ENCODE data around the gene ZC2HC1C.

ZC2HC1C gene

DNA sequence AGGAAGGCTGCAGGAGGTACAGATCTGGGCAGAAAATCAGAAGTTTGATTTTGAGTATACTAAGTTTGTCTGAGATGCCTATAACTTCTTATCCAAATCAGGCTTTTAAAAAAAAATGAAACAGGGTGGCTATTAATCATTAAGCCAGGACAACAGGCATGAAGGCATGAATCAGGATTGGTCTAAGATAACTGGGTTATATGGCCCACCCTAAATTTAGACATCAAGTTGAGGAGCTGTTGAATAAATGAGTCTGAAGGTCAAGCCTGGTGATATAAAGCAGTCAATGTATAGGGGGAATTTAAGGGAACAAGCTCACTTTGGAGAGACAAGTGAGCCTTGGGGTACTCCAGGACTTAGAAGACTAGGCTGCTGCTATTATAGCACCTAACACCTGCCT is 28.8 kb downstream of the ZC2HC1C start:
- no peak for TF ChIP-seq POLR2A (IDR thresholded peaks at IDR 0.05; ENCODE audit: extremely low read depth, insufficient read length)
- TF ChIP-seq, protein P1, sequence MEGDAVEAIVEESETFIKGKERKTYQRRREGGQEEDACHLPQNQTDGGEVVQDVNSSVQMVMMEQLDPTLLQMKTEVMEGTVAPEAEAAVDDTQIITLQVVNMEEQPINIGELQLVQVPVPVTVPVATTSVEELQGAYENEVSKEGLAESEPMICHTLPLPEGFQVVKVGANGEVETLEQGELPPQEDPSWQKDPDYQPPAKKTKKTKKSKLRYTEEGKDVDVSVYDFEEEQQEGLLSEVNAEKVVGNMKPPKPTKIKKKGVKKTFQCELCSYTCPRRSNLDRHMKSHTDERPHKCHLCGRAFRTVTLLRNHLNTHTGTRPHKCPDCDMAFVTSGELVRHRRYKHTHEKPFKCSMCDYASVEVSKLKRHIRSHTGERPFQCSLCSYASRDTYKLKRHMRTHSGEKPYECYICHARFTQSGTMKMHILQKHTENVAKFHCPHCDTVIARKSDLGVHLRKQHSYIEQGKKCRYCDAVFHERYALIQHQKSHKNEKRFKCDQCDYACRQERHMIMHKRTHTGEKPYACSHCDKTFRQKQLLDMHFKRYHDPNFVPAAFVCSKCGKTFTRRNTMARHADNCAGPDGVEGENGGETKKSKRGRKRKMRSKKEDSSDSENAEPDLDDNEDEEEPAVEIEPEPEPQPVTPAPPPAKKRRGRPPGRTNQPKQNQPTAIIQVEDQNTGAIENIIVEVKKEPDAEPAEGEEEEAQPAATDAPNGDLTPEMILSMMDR (IDR thresholded peaks at IDR 0.05; ENCODE audit: low read depth, low read length): no peak
- no peak for TF ChIP-seq MYC (IDR thresholded peaks at IDR 0.05; ENCODE audit: low read depth, low read length)
- TF ChIP-seq, protein P2, sequence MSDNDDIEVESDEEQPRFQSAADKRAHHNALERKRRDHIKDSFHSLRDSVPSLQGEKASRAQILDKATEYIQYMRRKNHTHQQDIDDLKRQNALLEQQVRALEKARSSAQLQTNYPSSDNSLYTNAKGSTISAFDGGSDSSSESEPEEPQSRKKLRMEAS (IDR thresholded peaks at IDR 0.05; ENCODE audit: low read depth, low read length): no peak
- no peak for DNase-seq (ENCODE audit: low read depth)
- H3K4me3 ChIP-seq (ENCODE audit: low read depth, low read length): no peak overlapping the region

DNA sequence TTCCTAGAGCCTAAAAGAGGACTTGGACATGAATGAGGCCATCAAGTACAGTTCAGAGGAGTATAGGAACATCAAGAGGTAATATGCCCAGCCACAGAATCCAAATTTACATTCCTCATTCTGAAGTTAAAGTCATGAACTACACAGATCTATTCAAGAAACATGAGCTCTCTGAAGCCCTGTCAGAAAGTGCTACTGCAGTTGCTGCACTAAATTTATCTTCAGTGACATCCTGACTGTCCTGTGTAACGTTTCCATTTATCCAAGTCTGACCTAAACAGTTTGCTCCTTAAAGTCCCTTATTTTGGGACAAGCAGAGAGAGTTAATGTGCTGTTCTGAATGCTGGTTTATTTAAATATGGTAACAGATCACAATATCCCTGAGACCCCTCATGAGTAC is 29.2 kb downstream of the ZC2HC1C start:
- TF ChIP-seq, protein P2 (IDR thresholded peaks at IDR 0.05; ENCODE audit: low read depth, low read length): no peak
- TF ChIP-seq POLR2A (IDR thresholded peaks at IDR 0.05; ENCODE audit: extremely low read depth, insufficient read length): no peak
- TF ChIP-seq MYC (IDR thresholded peaks at IDR 0.05; ENCODE audit: low read depth, low read length): no peak
- TF ChIP-seq, protein P1 (IDR thresholded peaks at IDR 0.05; ENCODE audit: low read depth, low read length): no peak
- DNase-seq (ENCODE audit: low read depth): no peak
- H3K4me3 ChIP-seq (ENCODE audit: low read depth, low read length): no peak overlapping the region

DNA sequence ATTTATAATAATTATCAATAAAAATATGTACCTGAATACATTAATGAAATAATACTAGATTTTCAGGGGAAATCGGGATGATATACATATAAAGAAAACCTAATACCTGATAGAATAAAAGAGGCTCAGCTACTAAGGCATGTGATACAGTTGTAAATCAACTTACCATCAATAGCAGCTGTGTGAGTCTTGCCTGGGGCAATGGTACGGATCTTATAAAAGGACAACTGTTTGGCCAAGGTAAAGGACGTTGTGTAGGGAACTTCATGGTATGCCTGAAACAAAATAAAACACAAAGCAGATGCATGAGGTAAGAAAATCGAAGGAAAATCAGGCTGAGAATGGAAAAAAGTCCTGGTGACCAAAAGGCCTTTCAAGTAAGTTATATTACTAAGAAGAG is 32.0 kb downstream of the ZC2HC1C start:
- no peak for DNase-seq (ENCODE audit: low read depth)
- no peak overlapping the region for H3K4me3 ChIP-seq (ENCODE audit: low read depth, low read length)
- no peak for TF ChIP-seq MYC (IDR thresholded peaks at IDR 0.05; ENCODE audit: low read depth, low read length)

DNA sequence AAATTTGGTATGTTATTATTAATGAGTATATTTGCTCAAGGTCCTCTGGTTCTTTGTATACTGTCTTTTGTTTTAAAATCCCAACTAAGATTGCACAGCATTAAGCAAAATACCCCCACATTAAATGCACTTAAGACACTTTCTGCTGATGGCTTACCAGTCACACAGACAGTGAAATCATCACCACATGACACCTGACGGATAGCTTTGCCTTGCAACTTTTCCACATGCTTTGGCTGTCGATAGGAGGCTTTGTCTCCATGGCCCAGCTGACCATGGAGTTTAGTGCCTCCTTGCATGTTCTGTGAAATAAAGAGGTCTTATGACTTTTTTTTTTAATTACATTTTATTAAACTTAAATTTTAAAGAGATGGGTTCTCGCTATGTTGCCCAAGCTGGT is 37.7 kb downstream of the ZC2HC1C start:
- H3K4me3 ChIP-seq (ENCODE audit: low read depth, low read length): no peak overlapping the region
- no peak for TF ChIP-seq POLR2A (IDR thresholded peaks at IDR 0.05; ENCODE audit: extremely low read depth, insufficient read length)
- TF ChIP-seq MYC (IDR thresholded peaks at IDR 0.05; ENCODE audit: low read depth, low read length): no peak
- TF ChIP-seq, protein P2 (IDR thresholded peaks at IDR 0.05; ENCODE audit: low read depth, low read length): no peak
- TF ChIP-seq, protein P1 (IDR thresholded peaks at IDR 0.05; ENCODE audit: low read depth, low read length): no peak
- no peak for DNase-seq (ENCODE audit: low read depth)

DNA sequence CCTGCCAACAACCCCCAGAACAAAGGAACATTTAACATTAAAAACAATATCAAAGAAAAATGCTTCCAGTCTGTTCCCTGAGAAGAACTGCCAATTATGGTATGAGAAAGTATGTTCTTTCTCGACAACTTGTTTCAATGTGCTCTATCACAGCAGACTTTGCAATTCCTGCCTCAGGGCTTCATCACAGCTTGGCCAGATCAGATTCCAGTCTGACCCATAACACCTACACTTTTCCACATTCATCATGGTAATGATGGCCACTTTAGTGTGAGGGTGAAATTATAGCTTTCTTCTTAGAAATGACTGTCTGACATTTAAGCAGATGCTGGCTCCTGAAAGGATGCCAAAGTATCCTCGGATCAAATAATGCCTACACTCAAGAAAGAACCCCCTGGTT is 40.4 kb downstream of the ZC2HC1C start:
- TF ChIP-seq, protein P1 (IDR thresholded peaks at IDR 0.05; ENCODE audit: low read depth, low read length): no peak
- TF ChIP-seq MYC (IDR thresholded peaks at IDR 0.05; ENCODE audit: low read depth, low read length): no peak
- TF ChIP-seq, protein P2 (IDR thresholded peaks at IDR 0.05; ENCODE audit: low read depth, low read length): no peak
- no peak for TF ChIP-seq POLR2A (IDR thresholded peaks at IDR 0.05; ENCODE audit: extremely low read depth, insufficient read length)
- no peak overlapping the region for H3K4me3 ChIP-seq (ENCODE audit: low read depth, low read length)
- DNase-seq (ENCODE audit: low read depth): no peak

DNA sequence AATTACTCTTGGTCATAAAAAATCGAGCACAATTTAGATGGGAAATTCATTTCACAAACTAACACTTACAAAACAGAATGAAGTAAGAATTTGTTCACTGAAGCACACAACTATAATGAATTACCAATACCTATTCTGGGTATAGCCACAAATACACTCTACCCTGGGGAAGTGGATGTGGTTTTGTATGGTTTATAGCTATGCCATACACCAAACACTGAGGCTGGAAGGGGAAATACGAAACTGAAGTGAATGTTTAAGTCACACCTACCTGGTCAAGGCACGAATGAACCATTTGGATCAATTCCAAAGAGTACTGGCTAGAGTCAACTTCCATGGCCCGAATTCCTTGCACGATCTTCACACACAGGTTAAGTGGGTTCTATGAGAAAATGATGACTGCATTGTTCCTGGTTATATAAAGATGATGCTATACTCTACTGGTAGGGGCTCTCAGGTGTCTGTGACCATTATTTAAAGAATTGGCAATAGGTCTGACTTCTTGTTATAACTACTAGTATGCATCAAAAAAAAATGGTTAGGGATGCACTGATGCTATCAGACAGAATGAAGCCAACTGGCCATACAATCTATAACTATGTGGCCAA is 44.6 kb downstream of the ZC2HC1C start:
- H3K4me3 ChIP-seq (ENCODE audit: low read depth, low read length): no peak overlapping the region
- TF ChIP-seq MYC (IDR thresholded peaks at IDR 0.05; ENCODE audit: low read depth, low read length): no peak
- TF ChIP-seq, protein P1 (IDR thresholded peaks at IDR 0.05; ENCODE audit: low read depth, low read length): no peak
- TF ChIP-seq POLR2A (IDR thresholded peaks at IDR 0.05; ENCODE audit: extremely low read depth, insufficient read length): no peak
- TF ChIP-seq, protein P2 (IDR thresholded peaks at IDR 0.05; ENCODE audit: low read depth, low read length): no peak
- no peak for DNase-seq (ENCODE audit: low read depth)

All from NB4 (cell line).